Esophagus (tissue), 2 donors: ENCODE measurements around the gene SGMS1. TPM values are rescaled to one million over a fixed set of nuclear protein-coding genes. Genes with fewer than 3 reads are reported as not detected.
"Not testable (repeated sequence)": the region's sequence is repeated elsewhere in the genome, so short reads cannot be mapped to it uniquely, and the experiment has no call there.

Source experiments
- H3K27ac ChIP-seq, 2 donors: one replicate each; pipeline ENCODE4 v1.5.1; 2013; ENCODE audit warnings: low read depth in 2 of 2, mild to moderate bottlenecking in 2 of 2, inconsistent platforms in 1 of 2, low read length in 1 of 2, moderate library complexity in 1 of 2
- H3K27me3 ChIP-seq, 2 donors: one replicate each; pipeline ENCODE4 v1.6.1; 2013; ENCODE audit warnings: low read length in 2 of 2, control low read depth in 1 of 2, mild to moderate bottlenecking in 1 of 2; ENCODE audit not compliant: insufficient read depth in 2 of 2, control insufficient read depth in 1 of 2
- H3K36me3 ChIP-seq, 2 donors: one replicate each; pipeline ENCODE4 v1.6.1; 2013; ENCODE audit warnings: low read length in 1 of 2; ENCODE audit not compliant: control insufficient read depth in 2 of 2, insufficient read depth in 2 of 2
- H3K4me1 ChIP-seq, 2 donors: one replicate each; pipeline ENCODE4 v1.6.1; 2013; ENCODE audit warnings: low read length in 1 of 2; ENCODE audit not compliant: control insufficient read depth in 2 of 2, insufficient read depth in 2 of 2
- H3K4me3 ChIP-seq, 2 donors: one replicate each; pipeline ENCODE4 v1.5.1; 2013; ENCODE audit warnings: low read length in 2 of 2, mild to moderate bottlenecking in 2 of 2, low read depth in 1 of 2, moderate library complexity in 1 of 2
- H3K9me3 ChIP-seq, 2 donors: one replicate each; pipeline ENCODE4 v1.6.1; 2013; ENCODE audit warnings: mild to moderate bottlenecking in 2 of 2, low read depth in 1 of 2, low read length in 1 of 2, moderate library complexity in 1 of 2; ENCODE audit not compliant: control insufficient read depth in 2 of 2, insufficient read depth in 1 of 2
- WGBS, 2 donors: extraction: QIAGEN DNeasy Blood & Tissue Kit; methylation state at CpG; one replicate each; pipeline ENCODE4 v1.1.7; 2013; 5-methylcytosine and 5-hydroxymethylcytosine counted together
- polyA plus RNA-seq, 2 donors: library from polyadenylated mRNA; stranded (reverse); fragments of 200-250 nt; gene quantifications; one replicate each; pipeline ENCODE4 v1.2.3, GENCODE V29; 2013
- donor health status: healthy with polysubstance abuse.
- donor health status: Bipolar disorder and iron deficiency.

The SGMS1 gene
- polyA plus RNA-seq, 2 donors: 5.4 to 7.9 TPM

- Histone ChIP-seq H3K27me3 (no peaks in the 10 kb centered on the region), H3K36me3 (no peaks in the 10 kb centered on the region), H3K4me3 (no peak overlapping the region), H3K9me3 (no peaks in the 10 kb centered on the region), H3K27ac (peak overlapping the region in 1 of 2 donors; percentile 82), H3K4me1 (peaks cover 0 to 2% of the 10 kb centered on the region in 2 donors)
- WGBS, 2 donors: 43 to 61% methylated on average over 2 of the region's 2 CpGs
Observed at GRCh38 chr10:50501478-50501877, 122.3 kb downstream of the SGMS1 start.

- WGBS, 2 donors: 78 to 83% methylated on average over 1 of the region's 1 CpG
- peaks cover 0 to 2% of the 10 kb centered on the region in 2 donors for H3K4me1 ChIP-seq
- H3K27me3 ChIP-seq: no peaks in the 10 kb centered on the region
- no peak overlapping the region for H3K27ac ChIP-seq
- H3K4me3 ChIP-seq: no peak overlapping the region
- H3K9me3 ChIP-seq: no peaks in the 10 kb centered on the region
- no peaks in the 10 kb centered on the region for H3K36me3 ChIP-seq
Observed at GRCh38 chr10:50498465-50498864, 125.3 kb downstream of the SGMS1 start.

- peak overlapping the region in 1 of 2 donors; percentile 4 for H3K27ac ChIP-seq
- H3K4me1 ChIP-seq: peaks cover 0 to 2% of the 10 kb centered on the region in 2 donors
Observed at GRCh38 chr10:50497758-50498157, 126.0 kb downstream of the SGMS1 start.

GRCh38 chr10:50496228-50496627 is 127.5 kb downstream of the SGMS1 start:
- 89 to 91% methylated on average over 2 of the region's 2 CpGs for whole genome bisulfite sequencing, 2 donors
- Histone ChIP-seq H3K27me3 (no peaks in the 10 kb centered on the region), H3K4me3 (no peak overlapping the region), H3K9me3 (no peaks in the 10 kb centered on the region), H3K36me3 (no peaks in the 10 kb centered on the region), H3K27ac (no peak overlapping the region), H3K4me1 (no peaks in the 10 kb centered on the region)

More at GRCh38 chr10:50497758-50498157, 126.0 kb downstream of the SGMS1 start:
- H3K27me3 ChIP-seq: no peaks in the 10 kb centered on the region
- no peaks in the 10 kb centered on the region for H3K36me3 ChIP-seq
- H3K4me3 ChIP-seq: no peak overlapping the region
- H3K9me3 ChIP-seq: no peaks in the 10 kb centered on the region

GRCh38 chr10:50490241-50490640 is 133.5 kb downstream of the SGMS1 start:
- Histone ChIP-seq H3K4me3 (no peak overlapping the region), H3K9me3 (no peaks in the 10 kb centered on the region), H3K4me1 (no peaks in the 10 kb centered on the region), H3K27me3 (no peaks in the 10 kb centered on the region), H3K36me3 (no peaks in the 10 kb centered on the region), H3K27ac (no peak overlapping the region)
- WGBS, 2 donors: 95% methylated on average over 5 of the region's 5 CpGs

GRCh38 chr10:50484550-50484949 is 139.2 kb downstream of the SGMS1 start:
- 85 to 91% methylated on average over 1 of the region's 1 CpG for WGBS, 2 donors

GRCh38 chr10:50480054-50481007 is 143.4 kb downstream of the SGMS1 start:
- 91 to 92% methylated on average over 9 of the region's 9 CpGs for WGBS, 2 donors
- no peaks in the 10 kb centered on the region for H3K36me3 ChIP-seq
- H3K4me3 ChIP-seq: no peak overlapping the region
- no peak overlapping the region for H3K27ac ChIP-seq
- no peaks in the 10 kb centered on the region for H3K9me3 ChIP-seq
- no peaks in the 10 kb centered on the region for H3K27me3 ChIP-seq
- peaks cover 0 to 7% of the 10 kb centered on the region in 2 donors for H3K4me1 ChIP-seq

More at GRCh38 chr10:50484550-50484949, 139.2 kb downstream of the SGMS1 start:
- not testable (repeated sequence) for H3K27ac ChIP-seq, H3K9me3 ChIP-seq, H3K27me3 ChIP-seq, H3K4me1 ChIP-seq, H3K36me3 ChIP-seq, H3K4me3 ChIP-seq

- Histone ChIP-seq H3K9me3 (no peaks in the 10 kb centered on the region), H3K27me3 (no peaks in the 10 kb centered on the region), H3K4me3 (no peak overlapping the region), H3K27ac (no peak overlapping the region), H3K4me1 (peaks cover 0 to 7% of the 10 kb centered on the region in 2 donors), H3K36me3 (no peaks in the 10 kb centered on the region)
- 83 to 94% methylated on average over 4 of the region's 4 CpGs for WGBS, 2 donors
Observed at GRCh38 chr10:50477287-50478203, 146.2 kb downstream of the SGMS1 start.

GRCh38 chr10:50473756-50474155 is 150.0 kb downstream of the SGMS1 start:
- H3K27me3 ChIP-seq: no peaks in the 10 kb centered on the region
- 98 to 100% methylated on average over 2 of the region's 2 CpGs for WGBS, 2 donors
- no peak overlapping the region for H3K4me3 ChIP-seq

More at GRCh38 chr10:50473756-50474155, 150.0 kb downstream of the SGMS1 start:
- Histone ChIP-seq H3K4me1 (peaks cover 0 to 2% of the 10 kb centered on the region in 2 donors), H3K36me3 (no peaks in the 10 kb centered on the region), H3K27ac (no peak overlapping the region), H3K9me3 (no peaks in the 10 kb centered on the region)
